HepG2 (cell line): ENCODE results near the gene ARHGAP26. TPM values are rescaled to one million over a fixed set of nuclear protein-coding genes. Genes with fewer than 3 reads are reported as not detected.
A peak's percentile ranks its signal among the peaks of the same experiment; 100 is the strongest.

Experiments used
- BCL6 ChIP-seq: IDR thresholded peaks from 2 replicates; pipeline ENCODE4 v1.6.1; 2016; ENCODE audit warnings: missing genetic modification reagents, missing compliant biosample characterization
- HOXD1 ChIP-seq: sonication (generic); formaldehyde crosslinking; IDR thresholded peaks from 2 replicates; pipeline ENCODE4 v1.5.0; 2020; ENCODE audit warnings: missing genetic modification reagents
- MED8 ChIP-seq: sonication (generic); formaldehyde crosslinking; IDR thresholded peaks from 2 replicates; pipeline ENCODE4 v1.8.1; 2023; ENCODE audit warnings: mild to moderate bottlenecking, missing genetic modification reagents; ENCODE audit not compliant: insufficient replicate concordance
- SP4 ChIP-seq: sonication (generic); formaldehyde crosslinking; IDR thresholded peaks from 2 replicates; pipeline ENCODE4 v1.8.1; 2023; ENCODE audit warnings: mild to moderate bottlenecking, missing genetic modification reagents
- ZFAT ChIP-seq: sonication (generic); formaldehyde crosslinking; conservative IDR thresholded peaks from 2 replicates; pipeline ENCODE4 v1.8.1; 2023; ENCODE audit warnings: missing genetic modification reagents, inconsistent platforms
- ZNF367 ChIP-seq: sonication (generic); formaldehyde crosslinking; IDR thresholded peaks from 2 replicates; pipeline ENCODE4 v1.4.0; 2020; ENCODE audit warnings: missing genetic modification reagents, borderline replicate concordance
- ZNF644 ChIP-seq: IDR thresholded peaks from 2 replicates; pipeline ENCODE4 v1.6.1; 2016; ENCODE audit warnings: low read depth
- ZNF652 ChIP-seq: IDR thresholded peaks from 2 replicates; pipeline ENCODE4 v1.6.1; 2016; ENCODE audit warnings: low read depth, borderline replicate concordance
- ZNF713 ChIP-seq: sonication (generic); formaldehyde crosslinking; IDR thresholded peaks from 2 replicates; pipeline ENCODE4 v1.4.0; 2020; ENCODE audit warnings: mild to moderate bottlenecking, missing genetic modification reagents
- ZNF83 ChIP-seq: sonication (generic); formaldehyde crosslinking; IDR thresholded peaks from 2 replicates; pipeline ENCODE4 v1.4.0; 2020; ENCODE audit warnings: missing genetic modification reagents, mild to moderate bottlenecking, borderline replicate concordance
- polyA plus RNA-seq, 8 experiments: library from polyadenylated mRNA; depleted of rRNA in 3 of 8; stranded (reverse) in 7 of 8; unstranded in 1 of 8; fragments of >200 nt; fragmentation: Illumina TruSeq in 4 of 8; extraction: Trizol in 4 of 8; gene quantifications; 2 replicates each; pipeline versions ENCODE4 v1.2.1 to v1.2.3, GENCODE V29; 2011 to 2016; ENCODE audit warnings: low read depth in 4 of 8, missing spikeins in 1 of 8, mixed read lengths in 1 of 8; ENCODE audit not compliant: insufficient read depth in 1 of 8
- total RNA-seq, 5 experiments: library from RNA; depleted of rRNA; stranded (reverse); fragments of >200 nt; fragmentation: Illumina TruSeq; extraction: Trizol; gene quantifications; 2 replicates each; pipeline ENCODE4 v1.2.3, GENCODE V29; 2016; ENCODE audit warnings: low read depth in 1 of 5
- TF ChIP-seq, protein P1 (sequence below): sonication (generic); formaldehyde crosslinking; IDR thresholded peaks from 2 replicates; pipeline ENCODE4 v1.4.0; 2020; ENCODE audit warnings: mild to moderate bottlenecking, missing genetic modification reagents
- TF ChIP-seq, protein P2 (sequence below): sonication (generic); formaldehyde crosslinking; IDR thresholded peaks from 2 replicates; pipeline ENCODE4 v1.8.1; 2023; ENCODE audit warnings: mild to moderate bottlenecking, moderate library complexity, missing genetic modification reagents
- TF ChIP-seq, protein P3 (sequence below): sonication (generic); formaldehyde crosslinking; IDR thresholded peaks from 2 replicates; pipeline ENCODE4 v1.5.1; 2020; ENCODE audit warnings: missing genetic modification reagents, mild to moderate bottlenecking, borderline replicate concordance
- TF ChIP-seq, protein P4 (sequence below): sonication (generic); formaldehyde crosslinking; IDR thresholded peaks from 2 replicates; pipeline ENCODE4 v1.5.1; 2020; ENCODE audit warnings: mild to moderate bottlenecking, missing genetic modification reagents
- TF ChIP-seq, protein P5 (sequence below): sonication (generic); formaldehyde crosslinking; IDR thresholded peaks from 2 replicates; pipeline ENCODE4 v1.9.0; 2022; ENCODE audit warnings: low read depth, missing genetic modification reagents
- TF ChIP-seq, protein P6 (sequence below): sonication (generic); formaldehyde crosslinking; IDR thresholded peaks from 2 replicates; pipeline ENCODE4 v1.4.0; 2020; ENCODE audit warnings: mild to moderate bottlenecking, missing genetic modification reagents
- TF ChIP-seq, protein P7 (sequence below): sonication (generic); formaldehyde crosslinking; IDR thresholded peaks from 2 replicates; pipeline ENCODE4 v1.4.0; 2020; ENCODE audit warnings: missing genetic modification reagents

The ARHGAP26 gene
- total and polyA plus RNA-seq, 2 of the 13 experiments (the other 11 are each of a cell fraction or from before 2014, with no cell fraction given): 9.6 to 18.2 TPM

DNA sequence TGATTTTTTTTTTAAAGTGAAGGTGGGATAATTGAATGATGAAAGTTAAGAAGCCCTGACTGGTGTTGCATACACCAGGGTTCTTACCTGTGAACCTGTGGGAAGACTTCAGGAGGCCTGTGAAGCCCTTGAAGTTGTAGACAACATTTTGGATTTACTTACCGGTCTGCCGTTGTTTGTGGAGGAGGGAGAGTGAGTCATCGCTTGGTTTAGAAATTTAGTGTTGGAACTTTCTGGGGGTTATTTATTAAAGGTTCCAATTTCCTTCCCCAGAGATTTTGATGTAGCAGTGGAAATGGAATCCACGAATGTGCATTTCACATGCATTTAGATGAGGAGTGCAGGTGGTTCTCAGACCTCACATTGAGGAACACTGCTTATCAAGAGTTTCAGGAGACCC lies 49.6 kb downstream of the ARHGAP26 start (continued):
- TF ChIP-seq, protein P1, sequence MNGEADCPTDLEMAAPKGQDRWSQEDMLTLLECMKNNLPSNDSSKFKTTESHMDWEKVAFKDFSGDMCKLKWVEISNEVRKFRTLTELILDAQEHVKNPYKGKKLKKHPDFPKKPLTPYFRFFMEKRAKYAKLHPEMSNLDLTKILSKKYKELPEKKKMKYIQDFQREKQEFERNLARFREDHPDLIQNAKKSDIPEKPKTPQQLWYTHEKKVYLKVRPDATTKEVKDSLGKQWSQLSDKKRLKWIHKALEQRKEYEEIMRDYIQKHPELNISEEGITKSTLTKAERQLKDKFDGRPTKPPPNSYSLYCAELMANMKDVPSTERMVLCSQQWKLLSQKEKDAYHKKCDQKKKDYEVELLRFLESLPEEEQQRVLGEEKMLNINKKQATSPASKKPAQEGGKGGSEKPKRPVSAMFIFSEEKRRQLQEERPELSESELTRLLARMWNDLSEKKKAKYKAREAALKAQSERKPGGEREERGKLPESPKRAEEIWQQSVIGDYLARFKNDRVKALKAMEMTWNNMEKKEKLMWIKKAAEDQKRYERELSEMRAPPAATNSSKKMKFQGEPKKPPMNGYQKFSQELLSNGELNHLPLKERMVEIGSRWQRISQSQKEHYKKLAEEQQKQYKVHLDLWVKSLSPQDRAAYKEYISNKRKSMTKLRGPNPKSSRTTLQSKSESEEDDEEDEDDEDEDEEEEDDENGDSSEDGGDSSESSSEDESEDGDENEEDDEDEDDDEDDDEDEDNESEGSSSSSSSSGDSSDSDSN (CRISPR knock-in tag): no peak
- TF ChIP-seq, protein P2, sequence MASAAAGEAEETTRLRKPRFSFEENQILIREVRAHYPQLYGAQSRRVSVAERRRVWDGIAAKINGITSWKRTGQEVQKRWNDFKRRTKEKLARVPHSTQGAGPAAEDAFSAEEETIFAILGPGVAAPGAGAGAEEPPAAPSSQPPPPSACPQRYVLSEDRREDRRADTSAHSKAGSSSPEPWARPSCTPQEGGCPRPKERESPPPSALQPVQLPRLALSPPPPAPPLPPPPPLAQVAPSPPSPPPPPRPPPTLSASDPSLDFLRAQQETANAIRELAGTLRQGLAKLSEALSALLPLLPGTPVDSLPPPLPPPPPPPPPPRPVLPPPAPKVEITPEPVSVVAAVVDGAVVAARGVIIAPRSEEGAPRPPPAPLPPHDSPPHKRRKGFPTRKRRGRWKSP (CRISPR knock-in tag): no peak
- TF ChIP-seq ZNF713: no peak
- no peak for TF ChIP-seq ZNF83 (CRISPR knock-in tag)
- TF ChIP-seq HOXD1: no peak
- TF ChIP-seq ZFAT (CRISPR knock-in tag): no peak
- TF ChIP-seq SP4 (CRISPR knock-in tag): no peak
- no peak for TF ChIP-seq MED8 (CRISPR knock-in tag)
- no peak for TF ChIP-seq ZNF644
- TF ChIP-seq ZNF367: no peak
- TF ChIP-seq ZNF652 (CRISPR knock-in tag): no peak
- TF ChIP-seq, protein P3, sequence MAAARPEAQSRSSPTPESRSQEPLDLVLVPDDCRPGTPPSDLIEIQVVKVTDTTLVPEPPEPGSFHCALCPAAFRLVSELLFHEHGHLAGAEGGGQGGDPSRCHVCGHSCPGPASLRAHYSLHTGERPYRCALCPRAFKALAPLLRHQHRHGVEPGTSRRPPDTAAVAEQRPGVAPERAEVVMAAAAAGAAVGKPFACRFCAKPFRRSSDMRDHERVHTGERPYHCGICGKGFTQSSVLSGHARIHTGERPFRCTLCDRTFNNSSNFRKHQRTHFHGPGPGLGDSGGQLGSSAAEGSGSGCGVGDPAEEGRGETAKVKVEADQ (CRISPR knock-in tag): no peak
- TF ChIP-seq, protein P4, sequence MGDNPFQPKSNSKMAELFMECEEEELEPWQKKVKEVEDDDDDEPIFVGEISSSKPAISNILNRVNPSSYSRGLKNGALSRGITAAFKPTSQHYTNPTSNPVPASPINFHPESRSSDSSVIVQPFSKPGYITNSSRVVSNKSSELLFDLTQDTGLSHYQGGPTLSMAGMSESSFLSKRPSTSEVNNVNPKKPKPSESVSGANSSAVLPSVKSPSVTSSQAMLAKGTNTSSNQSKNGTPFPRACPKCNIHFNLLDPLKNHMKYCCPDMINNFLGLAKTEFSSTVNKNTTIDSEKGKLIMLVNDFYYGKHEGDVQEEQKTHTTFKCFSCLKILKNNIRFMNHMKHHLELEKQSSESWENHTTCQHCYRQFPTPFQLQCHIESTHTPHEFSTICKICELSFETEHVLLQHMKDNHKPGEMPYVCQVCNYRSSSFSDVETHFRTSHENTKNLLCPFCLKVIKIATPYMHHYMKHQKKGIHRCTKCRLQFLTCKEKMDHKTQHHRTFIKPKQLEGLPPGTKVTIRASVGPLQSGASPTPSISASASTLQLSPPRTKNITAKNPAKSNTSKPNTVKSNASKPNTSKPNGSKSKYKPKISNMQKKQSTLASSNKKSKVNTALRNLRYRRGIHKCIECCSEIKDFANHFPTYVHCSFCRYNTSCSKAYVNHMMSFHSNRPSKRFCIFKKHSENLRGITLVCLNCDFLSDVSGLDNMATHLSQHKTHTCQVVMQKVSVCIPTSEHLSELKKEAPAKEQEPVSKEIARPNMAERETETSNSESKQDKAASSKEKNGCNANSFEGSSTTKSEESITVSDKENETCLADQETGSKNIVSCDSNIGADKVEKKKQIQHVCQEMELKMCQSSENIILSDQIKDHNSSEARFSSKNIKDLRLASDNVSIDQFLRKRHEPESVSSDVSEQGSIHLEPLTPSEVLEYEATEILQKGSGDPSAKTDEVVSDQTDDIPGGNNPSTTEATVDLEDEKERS (CRISPR knock-in tag): peak; percentile 26; the same call in 1 of the 2 replicates
- TF ChIP-seq BCL6 (CRISPR knock-in tag): peak; percentile 2; the same call in 1 of the 2 replicates
- TF ChIP-seq, protein P5, sequence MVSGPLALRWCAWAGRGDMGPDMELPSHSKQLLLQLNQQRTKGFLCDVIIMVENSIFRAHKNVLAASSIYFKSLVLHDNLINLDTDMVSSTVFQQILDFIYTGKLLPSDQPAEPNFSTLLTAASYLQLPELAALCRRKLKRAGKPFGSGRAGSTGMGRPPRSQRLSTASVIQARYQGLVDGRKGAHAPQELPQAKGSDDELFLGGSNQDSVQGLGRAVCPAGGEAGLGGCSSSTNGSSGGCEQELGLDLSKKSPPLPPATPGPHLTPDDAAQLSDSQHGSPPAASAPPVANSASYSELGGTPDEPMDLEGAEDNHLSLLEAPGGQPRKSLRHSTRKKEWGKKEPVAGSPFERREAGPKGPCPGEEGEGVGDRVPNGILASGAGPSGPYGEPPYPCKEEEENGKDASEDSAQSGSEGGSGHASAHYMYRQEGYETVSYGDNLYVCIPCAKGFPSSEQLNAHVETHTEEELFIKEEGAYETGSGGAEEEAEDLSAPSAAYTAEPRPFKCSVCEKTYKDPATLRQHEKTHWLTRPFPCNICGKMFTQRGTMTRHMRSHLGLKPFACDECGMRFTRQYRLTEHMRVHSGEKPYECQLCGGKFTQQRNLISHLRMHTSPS: no peak
- TF ChIP-seq, protein P6, sequence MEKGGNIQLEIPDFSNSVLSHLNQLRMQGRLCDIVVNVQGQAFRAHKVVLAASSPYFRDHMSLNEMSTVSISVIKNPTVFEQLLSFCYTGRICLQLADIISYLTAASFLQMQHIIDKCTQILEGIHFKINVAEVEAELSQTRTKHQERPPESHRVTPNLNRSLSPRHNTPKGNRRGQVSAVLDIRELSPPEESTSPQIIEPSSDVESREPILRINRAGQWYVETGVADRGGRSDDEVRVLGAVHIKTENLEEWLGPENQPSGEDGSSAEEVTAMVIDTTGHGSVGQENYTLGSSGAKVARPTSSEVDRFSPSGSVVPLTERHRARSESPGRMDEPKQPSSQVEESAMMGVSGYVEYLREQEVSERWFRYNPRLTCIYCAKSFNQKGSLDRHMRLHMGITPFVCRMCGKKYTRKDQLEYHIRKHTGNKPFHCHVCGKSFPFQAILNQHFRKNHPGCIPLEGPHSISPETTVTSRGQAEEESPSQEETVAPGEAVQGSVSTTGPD (CRISPR knock-in tag): no peak
- TF ChIP-seq, protein P7, sequence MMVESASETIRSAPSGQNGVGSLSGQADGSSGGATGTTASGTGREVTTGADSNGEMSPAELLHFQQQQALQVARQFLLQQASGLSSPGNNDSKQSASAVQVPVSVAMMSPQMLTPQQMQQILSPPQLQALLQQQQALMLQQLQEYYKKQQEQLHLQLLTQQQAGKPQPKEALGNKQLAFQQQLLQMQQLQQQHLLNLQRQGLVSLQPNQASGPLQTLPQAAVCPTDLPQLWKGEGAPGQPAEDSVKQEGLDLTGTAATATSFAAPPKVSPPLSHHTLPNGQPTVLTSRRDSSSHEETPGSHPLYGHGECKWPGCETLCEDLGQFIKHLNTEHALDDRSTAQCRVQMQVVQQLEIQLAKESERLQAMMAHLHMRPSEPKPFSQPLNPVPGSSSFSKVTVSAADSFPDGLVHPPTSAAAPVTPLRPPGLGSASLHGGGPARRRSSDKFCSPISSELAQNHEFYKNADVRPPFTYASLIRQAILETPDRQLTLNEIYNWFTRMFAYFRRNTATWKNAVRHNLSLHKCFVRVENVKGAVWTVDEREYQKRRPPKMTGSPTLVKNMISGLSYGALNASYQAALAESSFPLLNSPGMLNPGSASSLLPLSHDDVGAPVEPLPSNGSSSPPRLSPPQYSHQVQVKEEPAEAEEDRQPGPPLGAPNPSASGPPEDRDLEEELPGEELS: peak; percentile 56
